Measurements from ENCODE around the gene OR13C3.

The OR13C3 gene

DNA sequence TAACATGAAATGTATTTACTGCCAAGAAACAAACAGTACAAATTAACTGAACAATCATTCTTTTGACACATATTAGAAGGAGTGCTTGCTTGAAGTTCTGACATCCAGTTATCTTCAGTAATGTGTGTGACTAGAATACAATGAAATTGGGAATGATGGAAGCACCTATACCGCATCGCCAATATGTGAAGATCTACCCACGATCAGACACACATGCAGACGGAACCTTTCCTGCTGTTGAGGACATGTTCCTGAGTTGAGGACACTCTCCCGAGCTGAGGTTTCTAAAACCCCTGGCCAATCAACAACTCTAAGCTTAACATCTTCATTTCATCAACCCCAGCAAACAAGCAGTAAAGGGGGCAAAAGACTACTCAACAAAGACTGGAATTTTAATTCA, at the start of gene OR13C3:
TSS of gene OR13C3 (minus strand) at position 101 of the 400 bp plus-strand sequence. CDS start 133 bp downstream, outside the sequence.
- DNase-seq (ENCODE audit: low read depth, low spot score), result no peak
- in situ Hi-C loops (cut with HindIII; ENCODE audit: low sequenced_read_pairs), result no loop called here
- TF ChIP-seq, protein P1, sequence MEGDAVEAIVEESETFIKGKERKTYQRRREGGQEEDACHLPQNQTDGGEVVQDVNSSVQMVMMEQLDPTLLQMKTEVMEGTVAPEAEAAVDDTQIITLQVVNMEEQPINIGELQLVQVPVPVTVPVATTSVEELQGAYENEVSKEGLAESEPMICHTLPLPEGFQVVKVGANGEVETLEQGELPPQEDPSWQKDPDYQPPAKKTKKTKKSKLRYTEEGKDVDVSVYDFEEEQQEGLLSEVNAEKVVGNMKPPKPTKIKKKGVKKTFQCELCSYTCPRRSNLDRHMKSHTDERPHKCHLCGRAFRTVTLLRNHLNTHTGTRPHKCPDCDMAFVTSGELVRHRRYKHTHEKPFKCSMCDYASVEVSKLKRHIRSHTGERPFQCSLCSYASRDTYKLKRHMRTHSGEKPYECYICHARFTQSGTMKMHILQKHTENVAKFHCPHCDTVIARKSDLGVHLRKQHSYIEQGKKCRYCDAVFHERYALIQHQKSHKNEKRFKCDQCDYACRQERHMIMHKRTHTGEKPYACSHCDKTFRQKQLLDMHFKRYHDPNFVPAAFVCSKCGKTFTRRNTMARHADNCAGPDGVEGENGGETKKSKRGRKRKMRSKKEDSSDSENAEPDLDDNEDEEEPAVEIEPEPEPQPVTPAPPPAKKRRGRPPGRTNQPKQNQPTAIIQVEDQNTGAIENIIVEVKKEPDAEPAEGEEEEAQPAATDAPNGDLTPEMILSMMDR (IDR thresholded peaks at IDR 0.05; ENCODE audit: low read depth, low read length), result no peak
- H3K4me3 ChIP-seq (ENCODE audit: low read depth, low read length), result no peak within 1 kb of the TSS

DNA sequence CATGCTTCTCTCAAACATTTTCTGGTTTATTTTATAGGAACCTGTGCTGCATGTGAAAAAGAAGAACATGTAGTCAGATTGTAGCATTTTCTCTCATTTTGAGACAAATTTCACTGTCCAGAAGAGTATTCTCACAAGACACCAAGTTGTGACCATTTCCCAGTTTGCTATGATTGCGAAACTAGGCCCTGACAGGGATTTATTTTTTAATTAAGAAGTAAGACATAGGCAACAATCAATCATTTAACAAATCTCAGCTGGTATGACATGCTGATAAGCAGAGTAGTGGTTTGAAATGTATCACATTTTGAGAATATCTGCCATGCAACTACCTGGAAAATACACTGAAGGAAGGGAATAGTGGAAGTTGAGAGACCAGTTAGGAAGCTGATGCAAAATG, 43.9 kb upstream of the OR13C3 start:
- DNase-seq (ENCODE audit: low read depth, low spot score), result no peak
- no peak overlapping the region for H3K4me3 ChIP-seq (ENCODE audit: low read depth, low read length)
- in situ Hi-C loops (cut with HindIII; ENCODE audit: low sequenced_read_pairs), result no loop called here
- TF ChIP-seq, protein P1 (IDR thresholded peaks at IDR 0.05; ENCODE audit: low read depth, low read length), result no peak

DNA sequence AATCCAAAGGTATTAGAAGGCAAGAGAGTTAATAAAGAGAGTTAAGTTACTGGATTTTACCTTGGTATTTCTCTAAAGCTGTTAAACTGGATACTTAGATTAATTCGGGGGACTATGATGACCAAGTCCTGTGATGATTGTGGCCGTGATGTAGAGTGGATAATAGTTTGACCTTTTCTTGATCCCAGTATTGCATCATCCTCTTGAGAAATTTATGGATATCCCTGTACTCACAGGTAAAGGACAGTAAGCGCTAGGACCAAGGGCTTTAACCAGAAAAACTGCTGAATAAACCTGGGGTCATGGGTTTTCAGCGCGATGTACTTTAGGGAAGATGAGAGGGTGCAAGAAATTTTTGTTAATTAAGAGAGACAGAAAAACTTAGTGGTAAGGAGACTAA, 40.6 kb upstream of the OR13C3 start:
- in situ Hi-C loops (cut with HindIII; ENCODE audit: low sequenced_read_pairs), result no loop called here
- TF ChIP-seq, protein P1 (IDR thresholded peaks at IDR 0.05; ENCODE audit: low read depth, low read length), result no peak
- H3K4me3 ChIP-seq (ENCODE audit: low read depth, low read length), result no peak overlapping the region
- no peak for DNase-seq (ENCODE audit: low read depth, low spot score)

DNA sequence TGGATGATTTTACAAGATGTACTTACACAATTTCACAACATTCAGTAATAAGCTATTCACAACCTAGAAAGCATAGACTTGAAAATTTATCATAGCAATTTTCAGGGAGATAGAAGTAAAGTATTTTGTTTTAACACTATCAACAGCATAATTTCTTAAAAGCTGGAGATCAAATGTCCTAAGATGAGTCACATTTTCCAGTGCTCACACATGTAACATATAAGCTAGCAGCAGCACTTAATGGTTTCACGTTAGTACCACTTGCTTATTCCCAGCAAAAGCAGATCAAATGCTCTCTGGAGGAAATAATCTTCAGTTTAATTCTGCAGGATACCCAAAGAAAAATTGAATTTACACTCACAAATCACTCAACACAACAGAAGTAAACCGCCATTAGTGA, 38.8 kb upstream of the OR13C3 start:
- in situ Hi-C loops (cut with HindIII; ENCODE audit: low sequenced_read_pairs), result no loop called here
- no peak overlapping the region for H3K4me3 ChIP-seq (ENCODE audit: low read depth, low read length)
- no peak for DNase-seq (ENCODE audit: low read depth, low spot score)
- TF ChIP-seq, protein P1 (IDR thresholded peaks at IDR 0.05; ENCODE audit: low read depth, low read length), result no peak

DNA sequence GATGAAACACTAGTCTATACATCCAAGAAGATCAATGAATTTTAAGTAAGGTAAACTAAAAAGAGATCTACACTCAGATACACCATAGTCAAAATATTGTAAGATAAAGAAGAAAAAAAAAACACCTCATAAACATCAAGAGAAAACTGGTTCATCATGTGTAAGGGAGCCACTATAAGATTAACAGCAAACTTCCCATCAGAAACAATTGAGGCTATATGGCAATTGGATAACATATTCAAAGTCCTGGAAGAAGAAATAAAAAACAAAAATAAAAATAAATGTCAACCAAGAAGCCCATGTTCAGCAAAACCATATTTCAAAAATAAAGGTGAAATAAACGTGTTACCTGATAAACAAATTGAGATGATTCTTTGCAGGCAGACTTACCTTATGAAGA, 36.0 kb upstream of the OR13C3 start:
- DNase-seq (ENCODE audit: low read depth, low spot score), result no peak
- TF ChIP-seq, protein P1 (IDR thresholded peaks at IDR 0.05; ENCODE audit: low read depth, low read length), result no peak
- in situ Hi-C loops (cut with HindIII; ENCODE audit: low sequenced_read_pairs), result no loop called here
- H3K4me3 ChIP-seq (ENCODE audit: low read depth, low read length), result no peak overlapping the region

DNA sequence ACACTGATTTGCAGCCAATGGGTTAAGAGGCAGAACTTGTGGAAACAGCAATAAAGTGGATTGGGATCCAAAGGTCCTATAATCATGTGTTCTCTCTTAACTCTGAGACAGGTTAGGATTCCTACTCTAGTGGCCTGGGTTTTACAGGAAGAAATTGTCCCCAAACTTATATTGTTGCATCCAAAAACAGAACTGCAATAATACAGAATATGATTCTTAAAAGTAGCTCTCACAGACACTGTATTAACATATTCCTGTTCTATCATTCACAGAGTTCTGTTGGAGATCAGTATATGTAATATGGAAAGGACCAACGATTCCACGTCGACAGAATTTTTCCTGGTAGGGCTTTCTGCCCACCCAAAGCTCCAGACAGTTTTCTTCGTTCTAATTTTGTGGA, 32.2 kb upstream of the OR13C3 start, which contains the start of gene OR13C8:
TSS of gene OR13C8 (plus strand) at position 301 of the 400 bp plus-strand sequence. CDS start at position 301, 0 bp downstream.
- in situ Hi-C loops (cut with HindIII; ENCODE audit: low sequenced_read_pairs), result no loop called here
- TF ChIP-seq, protein P1 (IDR thresholded peaks at IDR 0.05; ENCODE audit: low read depth, low read length), result no peak

DNA sequence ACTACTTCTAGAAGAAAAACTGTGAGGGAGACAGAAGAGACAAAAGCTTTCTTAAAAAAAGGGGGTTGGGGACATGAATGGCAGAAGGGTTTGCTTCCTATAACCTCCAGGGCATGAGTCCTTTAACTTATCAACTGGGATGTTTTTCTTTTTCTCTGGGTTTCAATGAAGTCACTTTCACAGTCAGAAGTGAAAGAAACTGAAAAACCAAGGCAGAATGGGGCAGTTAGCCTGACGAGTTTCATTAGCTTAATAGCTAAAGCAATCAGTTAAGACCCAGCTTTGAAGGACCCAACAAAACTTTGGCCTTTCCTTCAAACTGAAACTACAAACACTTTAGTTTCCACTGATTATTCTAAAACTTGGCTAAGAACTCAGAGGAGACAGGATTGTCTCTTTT, 27.7 kb upstream of the OR13C3 start:
- no peak for DNase-seq (ENCODE audit: low read depth, low spot score)
- in situ Hi-C loops (cut with HindIII; ENCODE audit: low sequenced_read_pairs), result no loop called here
- TF ChIP-seq, protein P1 (IDR thresholded peaks at IDR 0.05; ENCODE audit: low read depth, low read length), result no peak
- no peak overlapping the region for H3K4me3 ChIP-seq (ENCODE audit: low read depth, low read length)

More for the DNA sequence above, 32.2 kb upstream of the OR13C3 start, which contains the start of gene OR13C8:
- H3K4me3 ChIP-seq (ENCODE audit: low read depth, low read length), result no peak within 1 kb of the TSS
- no peak for DNase-seq (ENCODE audit: low read depth, low spot score)

All from astrocyte of the spinal cord (primary cell).